Astrocyte of the spinal cord (primary cell): Measurements from ENCODE around the gene CDC34.

Experiments
- DNase-seq: peaks from one replicate; pipeline ENCODE4 v3.0.0; 2011; ENCODE audit warnings: low read depth, low spot score
- H3K4me3 ChIP-seq: 2 replicates; pipeline ENCODE4 v1.5.1; 2011; ENCODE audit warnings: low read depth, mild to moderate bottlenecking, low read length, moderate library complexity
- CTCF ChIP-seq: IDR thresholded peaks from 2 replicates; pipeline ENCODE4 v1.5.1; 2012; ENCODE audit warnings: low read depth, mild to moderate bottlenecking, low read length, inconsistent platforms
- in situ Hi-C: cut with HindIII; loops from 2 replicates; pipeline ENCODE4 v1.10.0; 2017; ENCODE audit warnings: low sequenced_read_pairs

CDC34 gene

DNA sequence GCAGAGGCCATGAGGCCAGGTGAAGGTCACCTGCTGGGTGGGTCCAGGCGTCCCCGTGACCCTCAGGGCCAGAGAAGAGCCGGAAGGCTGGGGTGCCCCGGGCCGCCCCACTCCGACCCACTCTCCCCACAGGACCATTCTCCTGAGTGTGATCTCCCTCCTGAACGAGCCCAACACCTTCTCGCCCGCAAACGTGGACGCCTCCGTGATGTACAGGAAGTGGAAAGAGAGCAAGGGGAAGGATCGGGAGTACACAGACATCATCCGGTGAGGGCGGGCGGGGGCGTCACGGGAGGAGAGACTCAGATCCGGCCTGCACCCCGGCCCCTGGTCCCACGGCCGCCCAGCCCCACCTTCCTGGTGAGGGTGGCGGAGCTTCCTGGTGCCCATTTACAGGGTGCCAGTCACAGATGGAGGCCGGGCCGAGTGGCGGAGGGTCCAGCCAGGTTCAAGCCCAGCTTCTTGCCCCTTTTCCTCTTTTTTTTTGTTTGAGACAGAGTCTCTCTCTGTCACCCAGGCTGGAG lies 5.4 kb downstream of the CDC34 start:
- H3K4me3 ChIP-seq: no peak overlapping the region
- TF ChIP-seq CTCF: no peak
- in situ Hi-C loops: no loop called here
- DNase-seq: no peak

GRCh38 chr19:538641-539428 lies 7.3 kb downstream of the CDC34 start:
- H3K4me3 ChIP-seq: no peak overlapping the region
- TF ChIP-seq CTCF: no peak
- no peak for DNase-seq
- in situ Hi-C loops: no loop called here

DNA sequence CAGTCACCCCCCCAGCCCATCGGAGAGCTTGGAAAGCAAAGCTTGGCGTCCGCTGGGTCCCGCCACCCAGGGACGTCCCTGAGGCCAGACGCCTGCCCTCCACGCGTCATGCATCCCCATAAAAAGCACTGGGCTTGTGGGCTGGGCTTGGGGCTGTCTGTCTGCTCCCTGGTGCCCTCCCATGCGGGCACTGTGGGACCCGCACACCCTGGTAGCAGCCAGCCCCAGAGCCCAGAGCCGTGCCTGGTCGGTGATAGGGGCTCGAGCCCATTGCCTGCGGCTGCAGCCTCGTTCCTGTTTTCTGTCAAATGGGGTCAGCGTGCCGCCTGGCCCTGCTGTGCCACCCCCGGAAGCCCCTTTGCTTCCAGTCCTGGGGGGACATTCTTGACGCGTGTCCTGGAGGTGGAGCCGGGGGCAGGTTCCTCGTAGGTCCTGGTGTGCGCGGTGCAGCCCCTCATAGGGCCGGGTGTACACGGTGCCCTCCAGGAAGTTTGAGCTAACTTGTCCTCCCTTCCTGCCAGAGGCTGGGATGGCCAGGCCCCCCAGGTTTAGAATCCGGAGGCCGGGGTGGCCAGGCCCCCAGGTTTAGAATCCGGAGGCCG lies 8.0 kb downstream of the CDC34 start:
- in situ Hi-C loops: no loop called here
- H3K4me3 ChIP-seq: no peak overlapping the region
- DNase-seq: no peak
- no peak for TF ChIP-seq CTCF

GRCh38 chr19:540867-541637 lies 9.5 kb downstream of the CDC34 start:
- TF ChIP-seq CTCF: no peak
- DNase-seq: no peak
- no peak overlapping the region for H3K4me3 ChIP-seq
- in situ Hi-C loops: no loop called here

GRCh38 chr19:541699-542098 lies 10.1 kb downstream of the CDC34 start:
- DNase-seq: no peak
- in situ Hi-C loops: no loop called here
- no peak overlapping the region for H3K4me3 ChIP-seq
- TF ChIP-seq CTCF: no peak

DNA sequence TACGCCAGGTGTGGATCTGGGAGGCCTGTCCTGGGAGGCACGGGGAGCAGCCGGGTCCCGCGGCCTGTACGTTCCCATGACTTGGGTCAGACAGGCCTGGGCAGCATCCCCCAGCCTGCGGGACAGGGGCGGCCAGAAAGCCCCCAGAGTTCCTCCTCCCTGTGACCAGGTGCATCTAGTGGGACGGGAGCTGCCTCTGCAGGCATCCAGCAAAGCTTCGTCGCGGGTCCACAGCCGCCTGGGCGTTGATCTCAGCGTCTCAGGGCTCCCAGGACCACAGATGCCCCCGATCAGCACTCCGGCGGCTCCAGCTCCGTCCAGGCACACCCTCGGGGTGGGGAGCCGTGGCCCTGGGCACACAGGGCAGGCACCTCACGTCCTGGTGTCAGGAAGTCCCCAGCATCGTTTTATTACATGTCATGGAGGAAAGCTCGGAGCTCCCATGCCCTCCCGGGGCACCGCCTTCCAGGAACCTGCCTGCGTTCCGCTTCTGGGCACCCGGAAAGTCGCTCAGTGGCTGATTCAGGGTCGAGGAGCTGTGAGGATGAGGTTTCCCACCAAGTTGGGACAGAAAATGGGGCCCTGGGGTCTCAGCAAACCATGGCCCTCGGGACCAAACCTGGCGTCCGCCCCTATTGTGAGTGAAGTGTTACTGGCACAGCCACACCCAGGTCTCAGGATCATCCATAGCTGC lies 10.8 kb downstream of the CDC34 start:
- H3K4me3 ChIP-seq: no peak overlapping the region
- no peak for DNase-seq
- in situ Hi-C loops: no loop called here
- TF ChIP-seq CTCF: no peak
